C4-2B (cell line): ENCODE data around the gene HORMAD2.

Experiments used
- H3K27ac ChIP-seq: fragments of 450-650 bp; 2 replicates; pipeline ENCODE4 v1.5.1; 2017
- ZFX ChIP-seq: fragments of 450-650 bp; IDR thresholded peaks from 2 replicates; pipeline ENCODE4 v1.6.1; 2017
- TF ChIP-seq, protein P1 (sequence below): fragments of 450-650 bp; conservative IDR thresholded peaks from 2 replicates; pipeline ENCODE4 v1.5.1; 2017; ENCODE audit warnings: mild to moderate bottlenecking

The HORMAD2 gene, protein sequence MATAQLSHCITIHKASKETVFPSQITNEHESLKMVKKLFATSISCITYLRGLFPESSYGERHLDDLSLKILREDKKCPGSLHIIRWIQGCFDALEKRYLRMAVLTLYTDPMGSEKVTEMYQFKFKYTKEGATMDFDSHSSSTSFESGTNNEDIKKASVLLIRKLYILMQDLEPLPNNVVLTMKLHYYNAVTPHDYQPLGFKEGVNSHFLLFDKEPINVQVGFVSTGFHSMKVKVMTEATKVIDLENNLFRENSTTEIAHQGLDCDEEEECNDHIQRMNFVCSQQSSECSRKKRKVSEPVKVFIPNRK

DNA sequence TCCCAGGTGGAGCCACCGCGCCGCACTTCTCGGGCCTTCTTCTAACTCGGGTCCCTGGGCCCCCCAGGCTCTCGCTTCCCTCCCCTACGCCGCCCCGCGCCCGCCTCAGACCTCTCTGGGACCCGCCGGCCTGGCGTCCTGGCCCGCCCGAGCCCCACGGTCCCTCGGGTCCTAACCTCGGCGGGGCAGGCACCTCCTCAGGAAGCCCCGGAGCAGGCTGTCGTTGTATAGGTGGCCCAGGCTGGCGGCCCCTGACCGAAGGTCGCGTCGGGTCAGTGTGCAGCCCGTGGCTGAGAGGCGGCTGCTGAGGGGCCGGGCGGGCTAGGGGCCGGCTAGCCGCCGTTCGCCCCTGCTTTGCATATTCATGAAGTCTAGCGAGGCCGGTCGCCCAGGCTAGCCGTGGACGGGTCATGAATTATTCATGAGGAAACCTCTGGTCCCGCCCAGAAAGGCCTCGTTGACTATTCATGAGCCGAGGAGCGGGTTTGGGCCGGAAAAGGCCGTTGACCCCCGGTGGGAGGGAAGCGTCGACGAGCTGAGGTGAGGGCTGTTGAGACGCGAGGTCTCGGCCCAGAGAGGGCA is at the start of gene HORMAD2:
HORMAD2 (plus strand) TSS at position 513 of the 582 bp plus-strand sequence. CDS start 13,489 bp downstream, outside the sequence.
- no peak within 1 kb of the TSS for H3K27ac ChIP-seq
- TF ChIP-seq, protein P1, sequence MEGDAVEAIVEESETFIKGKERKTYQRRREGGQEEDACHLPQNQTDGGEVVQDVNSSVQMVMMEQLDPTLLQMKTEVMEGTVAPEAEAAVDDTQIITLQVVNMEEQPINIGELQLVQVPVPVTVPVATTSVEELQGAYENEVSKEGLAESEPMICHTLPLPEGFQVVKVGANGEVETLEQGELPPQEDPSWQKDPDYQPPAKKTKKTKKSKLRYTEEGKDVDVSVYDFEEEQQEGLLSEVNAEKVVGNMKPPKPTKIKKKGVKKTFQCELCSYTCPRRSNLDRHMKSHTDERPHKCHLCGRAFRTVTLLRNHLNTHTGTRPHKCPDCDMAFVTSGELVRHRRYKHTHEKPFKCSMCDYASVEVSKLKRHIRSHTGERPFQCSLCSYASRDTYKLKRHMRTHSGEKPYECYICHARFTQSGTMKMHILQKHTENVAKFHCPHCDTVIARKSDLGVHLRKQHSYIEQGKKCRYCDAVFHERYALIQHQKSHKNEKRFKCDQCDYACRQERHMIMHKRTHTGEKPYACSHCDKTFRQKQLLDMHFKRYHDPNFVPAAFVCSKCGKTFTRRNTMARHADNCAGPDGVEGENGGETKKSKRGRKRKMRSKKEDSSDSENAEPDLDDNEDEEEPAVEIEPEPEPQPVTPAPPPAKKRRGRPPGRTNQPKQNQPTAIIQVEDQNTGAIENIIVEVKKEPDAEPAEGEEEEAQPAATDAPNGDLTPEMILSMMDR: no peak
- TF ChIP-seq ZFX: no peak

DNA sequence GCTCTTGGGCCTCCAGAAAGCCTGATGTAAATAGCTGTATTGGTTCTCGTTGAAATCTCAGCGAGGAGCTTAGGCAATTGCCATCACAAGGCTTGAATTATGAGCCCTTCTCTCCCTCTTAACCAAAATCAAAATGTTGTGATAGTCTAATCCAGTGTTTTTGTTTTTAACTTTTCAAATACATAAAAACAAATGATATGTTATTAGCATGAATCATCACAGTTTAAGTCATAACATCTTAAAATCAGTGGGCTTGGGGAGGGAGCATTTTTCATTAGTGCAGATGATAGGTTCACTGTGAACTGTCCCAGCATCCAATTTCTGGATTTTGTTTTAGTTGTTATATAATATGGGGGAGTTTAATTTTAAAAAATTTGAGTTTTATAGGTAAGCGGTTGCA is 48.9 kb upstream of the HORMAD2 start:
- H3K27ac ChIP-seq: no peak overlapping the region
- no peak for TF ChIP-seq ZFX
- TF ChIP-seq, protein P1: no peak

DNA sequence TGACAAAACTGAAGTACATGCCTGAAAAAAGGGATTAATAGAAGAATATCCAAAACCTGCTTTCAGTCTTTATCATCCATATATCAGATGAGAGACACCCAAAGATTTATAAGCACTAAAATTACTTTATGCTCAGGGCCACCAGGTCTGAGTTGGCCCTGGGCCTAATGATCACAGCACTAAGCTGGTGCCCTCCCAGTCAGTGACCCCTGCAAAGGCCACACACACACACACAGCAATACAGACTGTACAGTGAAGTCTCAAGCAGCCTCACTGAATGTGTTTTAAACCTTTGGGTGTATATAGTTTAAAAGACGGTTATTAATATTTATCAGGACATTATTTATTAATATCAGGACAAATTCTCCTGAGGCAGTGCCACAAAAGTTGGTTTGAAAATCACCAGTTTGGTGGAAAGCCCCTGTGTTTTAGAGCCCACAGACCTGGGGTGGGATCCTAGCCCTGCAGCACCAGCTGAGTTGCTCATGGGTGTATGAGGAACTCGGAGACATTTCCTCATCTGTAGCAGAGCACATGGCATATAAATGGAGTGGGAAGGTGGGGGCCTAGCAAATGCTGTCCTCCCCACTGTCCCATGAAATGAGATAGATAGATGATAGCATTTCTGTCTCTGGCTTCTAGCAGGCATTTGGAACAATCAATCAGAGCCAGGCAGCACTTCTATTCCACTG is 48.4 kb upstream of the HORMAD2 start:
- H3K27ac ChIP-seq: no peak overlapping the region
- TF ChIP-seq, protein P1: no peak
- TF ChIP-seq ZFX: no peak

DNA sequence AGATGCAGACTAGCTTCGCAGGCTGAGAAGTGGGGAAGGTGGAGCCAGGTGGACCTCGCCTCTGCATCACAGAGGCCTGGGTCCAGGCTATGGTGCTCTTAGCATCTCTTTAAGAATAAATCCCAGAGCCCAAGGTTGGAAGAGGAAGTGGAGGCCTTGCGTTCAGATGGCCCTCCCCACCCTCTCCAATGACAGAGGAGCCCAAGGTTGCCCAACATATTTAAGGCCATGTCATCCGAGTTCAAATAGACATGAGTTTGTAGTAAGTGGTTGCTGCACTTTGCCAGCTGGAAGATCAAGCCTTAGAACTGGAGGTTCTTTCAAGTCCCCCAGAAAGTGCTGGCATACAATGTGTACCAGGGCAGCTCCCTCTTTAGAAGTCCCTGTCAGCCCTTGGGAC is 47.1 kb upstream of the HORMAD2 start:
- no peak overlapping the region for H3K27ac ChIP-seq
- TF ChIP-seq, protein P1: no peak
- TF ChIP-seq ZFX: no peak

DNA sequence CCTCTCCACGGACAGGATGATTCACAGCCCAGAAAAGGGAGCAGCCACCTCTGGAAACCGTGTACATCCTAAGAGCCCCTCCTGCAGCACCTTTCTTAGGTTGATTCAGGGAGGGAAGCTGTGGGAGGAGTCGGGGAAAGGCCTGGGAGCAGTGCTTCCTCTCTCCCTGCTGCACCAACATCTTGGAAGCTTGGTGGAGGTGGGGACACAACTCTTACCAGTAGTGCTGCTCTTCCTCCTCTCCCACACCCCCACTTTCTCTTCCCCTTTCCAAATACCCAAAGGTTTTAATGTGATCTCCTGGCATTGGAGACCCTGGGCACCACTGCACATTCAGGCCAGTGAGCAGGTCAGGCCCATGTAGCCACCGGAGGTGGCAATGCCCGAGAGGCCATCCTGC is 46.4 kb upstream of the HORMAD2 start:
- TF ChIP-seq, protein P1: no peak
- TF ChIP-seq ZFX: no peak
- no peak overlapping the region for H3K27ac ChIP-seq

DNA sequence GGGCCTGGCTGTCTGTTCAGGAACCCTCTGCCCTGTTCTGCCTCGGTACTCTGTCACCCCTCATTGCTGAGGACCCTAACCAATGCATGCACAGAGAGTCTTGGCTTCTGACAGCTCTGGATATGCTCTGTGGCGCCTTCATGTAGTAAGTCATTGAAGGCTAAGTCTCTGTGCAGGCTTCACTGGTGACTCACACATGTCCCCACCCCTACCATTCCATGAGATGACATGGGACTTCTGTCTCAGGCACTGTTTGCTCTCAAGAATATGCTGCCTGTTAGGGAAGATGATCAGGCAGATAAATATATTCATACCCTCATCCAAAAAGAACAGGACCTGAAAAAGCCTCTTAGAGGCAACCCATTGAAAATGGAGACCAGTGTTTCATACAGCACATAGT is 43.6 kb upstream of the HORMAD2 start:
- TF ChIP-seq, protein P1: no peak
- no peak for TF ChIP-seq ZFX
- H3K27ac ChIP-seq: no peak overlapping the region

DNA sequence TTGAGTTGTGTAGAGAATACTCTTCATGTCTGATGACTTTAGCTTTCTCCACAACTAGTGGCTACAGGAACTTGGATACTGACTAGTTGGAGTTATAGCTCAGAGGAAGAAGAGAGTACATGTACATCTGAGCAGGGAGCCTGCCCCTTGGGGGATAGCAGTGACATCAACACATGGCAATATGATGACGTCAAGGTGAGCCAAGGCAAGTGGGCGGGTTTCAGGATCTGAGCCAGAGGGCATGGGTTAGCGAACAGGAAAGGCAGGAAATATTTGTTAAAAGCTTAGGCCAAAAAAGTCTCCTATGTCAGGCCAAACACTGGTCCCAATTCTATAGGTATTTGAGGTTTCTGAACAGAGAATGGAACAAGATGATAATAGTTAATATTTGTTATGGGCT is 42.0 kb upstream of the HORMAD2 start:
- H3K27ac ChIP-seq: no peak overlapping the region
- TF ChIP-seq, protein P1: no peak
- no peak for TF ChIP-seq ZFX
